Measurements from ENCODE around the gene UBE2J1. TPM values are rescaled to one million over a fixed set of nuclear protein-coding genes. Genes with fewer than 3 reads are reported as not detected.

UBE2J1 gene
- total and polyA plus RNA-seq, 12 donors = 18.4 to 65.6 (median 37.9) TPM

DNA sequence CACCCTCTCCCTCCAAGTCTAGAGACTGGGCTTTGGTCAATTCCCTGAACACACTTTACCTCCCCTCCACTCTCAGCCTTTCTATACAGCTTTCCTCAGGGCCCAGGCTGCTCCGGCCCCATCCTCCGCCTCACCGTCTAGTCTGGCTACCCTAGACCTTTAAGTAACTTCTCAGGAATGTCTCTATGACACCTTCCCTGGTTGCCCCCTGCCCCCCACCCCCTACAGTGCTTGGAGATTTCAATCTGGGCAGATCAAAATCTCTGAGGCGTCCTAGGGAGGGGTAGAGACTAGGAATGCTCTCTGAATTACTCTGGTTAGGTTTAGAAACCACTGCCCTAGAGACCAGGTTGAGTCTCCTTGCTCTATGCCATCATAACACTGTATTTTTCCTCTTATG, 6.1 kb downstream of the UBE2J1 start:
- H3K4me3 ChIP-seq = no peak overlapping the region
- H3K9me3 ChIP-seq (replicated peaks in 1 of 3) = no peaks in the 10 kb centered on the region
- H3K4me1 ChIP-seq (replicated peaks in 1 of 2) = peaks cover 34 to 51% of the 10 kb centered on the region in 2 donors
- peaks cover 0 to 8% of the 10 kb centered on the region in 2 donors for H3K36me3 ChIP-seq (replicated peaks in 1 of 2)
- TF ChIP-seq, protein P1, sequence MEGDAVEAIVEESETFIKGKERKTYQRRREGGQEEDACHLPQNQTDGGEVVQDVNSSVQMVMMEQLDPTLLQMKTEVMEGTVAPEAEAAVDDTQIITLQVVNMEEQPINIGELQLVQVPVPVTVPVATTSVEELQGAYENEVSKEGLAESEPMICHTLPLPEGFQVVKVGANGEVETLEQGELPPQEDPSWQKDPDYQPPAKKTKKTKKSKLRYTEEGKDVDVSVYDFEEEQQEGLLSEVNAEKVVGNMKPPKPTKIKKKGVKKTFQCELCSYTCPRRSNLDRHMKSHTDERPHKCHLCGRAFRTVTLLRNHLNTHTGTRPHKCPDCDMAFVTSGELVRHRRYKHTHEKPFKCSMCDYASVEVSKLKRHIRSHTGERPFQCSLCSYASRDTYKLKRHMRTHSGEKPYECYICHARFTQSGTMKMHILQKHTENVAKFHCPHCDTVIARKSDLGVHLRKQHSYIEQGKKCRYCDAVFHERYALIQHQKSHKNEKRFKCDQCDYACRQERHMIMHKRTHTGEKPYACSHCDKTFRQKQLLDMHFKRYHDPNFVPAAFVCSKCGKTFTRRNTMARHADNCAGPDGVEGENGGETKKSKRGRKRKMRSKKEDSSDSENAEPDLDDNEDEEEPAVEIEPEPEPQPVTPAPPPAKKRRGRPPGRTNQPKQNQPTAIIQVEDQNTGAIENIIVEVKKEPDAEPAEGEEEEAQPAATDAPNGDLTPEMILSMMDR (IDR thresholded peaks at IDR 0.05) = no peak
- TF ChIP-seq POLR2A (IDR thresholded peaks at IDR 0.05) = no peak
- no peaks in the 10 kb centered on the region for H3K27me3 ChIP-seq
- intact Hi-C loops (cut with DNase I) = loop anchor here in 1 of 2 donors (10.0 kb wide), 1 partner anchor 652 kb away; no protein-coding TSS in a partner anchor
- H3K27ac ChIP-seq = no peak overlapping the region
- DNase-seq = no peak
- 90 to 96% (median 93%) methylated on average over 4 of the region's 4 CpGs for WGBS, 4 donors

DNA sequence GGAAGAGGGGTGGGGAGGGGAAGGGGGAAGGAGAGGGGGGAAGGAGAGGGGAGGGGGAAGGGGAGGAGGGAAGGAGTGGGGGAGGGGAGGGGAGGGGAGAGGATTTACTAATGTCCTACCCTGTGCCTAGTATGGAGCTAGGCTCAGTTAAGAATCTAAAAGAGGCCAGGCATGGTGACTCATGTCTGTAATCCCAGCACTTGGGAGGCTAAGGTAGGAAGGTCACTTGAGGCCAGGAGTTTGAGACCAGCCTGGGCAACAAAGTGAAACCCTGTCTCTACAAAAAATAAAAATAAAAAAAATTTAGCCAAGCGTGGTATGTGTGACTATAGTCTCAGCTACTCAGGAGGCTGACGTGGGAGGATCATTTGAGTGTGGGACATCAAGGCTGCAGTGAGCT, 13.0 kb downstream of the UBE2J1 start:
- DNase-seq = peak in 1 of 7 donors; percentile 13
- no peak for TF ChIP-seq POLR2A (IDR thresholded peaks at IDR 0.05)
- TF ChIP-seq, protein P1 (IDR thresholded peaks at IDR 0.05) = no peak
- 78 to 94% (median 84%) methylated on average over 2 of the region's 2 CpGs for WGBS, 4 donors
- peaks cover 0 to 46% of the 10 kb centered on the region in 2 donors for H3K36me3 ChIP-seq (replicated peaks in 1 of 2)
- no peak overlapping the region for H3K27ac ChIP-seq
- no peaks in the 10 kb centered on the region for H3K27me3 ChIP-seq
- peaks cover under 1 to 5% of the 10 kb centered on the region in 2 donors for H3K4me1 ChIP-seq (replicated peaks in 1 of 2)
- H3K4me3 ChIP-seq = no peak overlapping the region
- intact Hi-C loops (cut with DNase I) = no loop called here
- H3K9me3 ChIP-seq (replicated peaks in 1 of 3) = no peaks in the 10 kb centered on the region

DNA sequence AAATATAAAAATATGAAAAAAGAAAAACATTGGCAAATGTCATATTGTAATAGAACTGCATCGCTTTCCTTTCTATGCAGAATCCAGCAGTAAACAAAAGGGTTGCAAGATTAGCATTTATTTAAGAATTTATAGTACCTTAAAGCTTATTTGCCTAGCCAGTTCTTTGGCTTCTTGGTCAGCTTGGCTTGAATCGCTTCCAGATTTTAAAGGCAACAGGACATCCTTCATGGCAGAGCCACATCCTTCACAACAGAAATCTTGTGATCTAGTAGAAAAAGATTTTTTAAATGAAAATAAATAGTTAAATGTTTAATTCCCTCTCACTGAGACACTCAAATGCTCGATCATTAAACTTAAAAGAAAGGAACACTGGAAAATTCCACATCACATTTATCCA, 17.4 kb downstream of the UBE2J1 start:
- no peak for TF ChIP-seq POLR2A (IDR thresholded peaks at IDR 0.05)
- TF ChIP-seq, protein P1 (IDR thresholded peaks at IDR 0.05) = no peak
- Histone ChIP-seq H3K4me3 (no peak overlapping the region), H3K27ac (no peak overlapping the region), H3K36me3 (replicated peaks in 1 of 2) (peaks cover 0 to 57% of the 10 kb centered on the region in 2 donors), H3K4me1 (replicated peaks in 1 of 2) (peaks cover 0 to 5% of the 10 kb centered on the region in 2 donors), H3K27me3 (no peaks in the 10 kb centered on the region), H3K9me3 (replicated peaks in 1 of 3) (no peaks in the 10 kb centered on the region)
- DNase-seq = no peak
- intact Hi-C loops (cut with DNase I) = no loop called here
- WGBS, 4 donors = 76 to 86% (median 80%) methylated on average over 3 of the region's 3 CpGs

DNA sequence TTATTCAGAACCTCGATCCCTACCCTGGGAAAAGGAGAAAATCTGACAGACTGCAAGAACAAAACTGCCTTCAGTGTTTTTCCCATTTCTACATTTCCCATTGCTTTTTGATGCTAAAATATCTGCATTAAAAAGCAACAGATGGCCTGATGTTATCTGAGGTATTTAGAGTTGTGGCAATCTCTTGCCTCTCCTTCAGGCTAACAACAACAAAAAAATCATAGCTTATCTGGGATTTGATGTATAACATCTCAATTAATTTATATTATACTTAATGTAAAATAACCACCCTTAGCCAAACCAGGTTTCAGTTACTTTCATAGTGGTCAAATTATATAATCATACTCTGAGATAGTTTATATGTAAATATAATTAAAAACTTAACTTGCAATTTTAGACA, 21.6 kb downstream of the UBE2J1 start:
- DNase-seq = no peak
- intact Hi-C loops (cut with DNase I) = no loop called here

More for the DNA sequence above, 21.6 kb downstream of the UBE2J1 start:
- Histone ChIP-seq H3K27ac (no peak overlapping the region), H3K27me3 (no peaks in the 10 kb centered on the region), H3K4me1 (replicated peaks in 1 of 2) (no peaks in the 10 kb centered on the region), H3K36me3 (replicated peaks in 1 of 2) (peaks cover 0 to 50% of the 10 kb centered on the region in 2 donors), H3K9me3 (replicated peaks in 1 of 3) (no peaks in the 10 kb centered on the region), H3K4me3 (no peak overlapping the region)
- WGBS, 4 donors = 95 to 100% (median 96%) methylated on average over 1 of the region's 1 CpG
- TF ChIP-seq, protein P1 (IDR thresholded peaks at IDR 0.05) = no peak
- no peak for TF ChIP-seq POLR2A (IDR thresholded peaks at IDR 0.05)

All from adrenal gland (tissue), 12 donors.